ENCODE measurements around the gene MMP21. TPM values are rescaled to one million over a fixed set of nuclear protein-coding genes. Genes with fewer than 3 reads are reported as not detected.

MMP21 gene
- total RNA-seq, 3 donors from 2014 or later, result 0.33 to 0.59 TPM; not detected in 1

GRCh38 chr10:125799451-125800182 is 24.0 kb upstream of the MMP21 start:
- TF ChIP-seq POLR2AphosphoS5 (IDR thresholded peaks at IDR 0.05) (no peak), CTCF (IDR thresholded peaks at IDR 0.05) (no peak), POLR2A (IDR thresholded peaks at IDR 0.05) (no peak)
- Histone ChIP-seq H3K9me3 (no peaks in the 10 kb centered on the region), H3K27ac (no peak overlapping the region), H3K4me3 (no peak overlapping the region), H3K27me3 (no peaks in the 10 kb centered on the region), H3K4me1 (no peaks in the 10 kb centered on the region), H3K36me3 (no peaks in the 10 kb centered on the region)
- intact Hi-C loops (cut with DNase I; ENCODE audit: low total_unique reads), result no loop called here
- DNase-seq (ENCODE audit: low spot score in 2 of 2), result no peak

GRCh38 chr10:125797994-125798662 is 22.5 kb upstream of the MMP21 start:
- Histone ChIP-seq H3K4me1 (no peaks in the 10 kb centered on the region), H3K27ac (no peak overlapping the region), H3K36me3 (no peaks in the 10 kb centered on the region), H3K27me3 (no peaks in the 10 kb centered on the region), H3K4me3 (no peak overlapping the region), H3K9me3 (no peaks in the 10 kb centered on the region)
- no peak for DNase-seq (ENCODE audit: low spot score in 2 of 2)
- TF ChIP-seq CTCF (IDR thresholded peaks at IDR 0.05) (no peak), POLR2A (IDR thresholded peaks at IDR 0.05) (no peak), POLR2AphosphoS5 (IDR thresholded peaks at IDR 0.05) (no peak)
- intact Hi-C loops (cut with DNase I; ENCODE audit: low total_unique reads), result no loop called here

- intact Hi-C loops (cut with DNase I; ENCODE audit: low total_unique reads), result no loop called here
- no peak for TF ChIP-seq POLR2AphosphoS5 (IDR thresholded peaks at IDR 0.05)
- H3K27me3 ChIP-seq, result no peaks in the 10 kb centered on the region
- no peak overlapping the region for H3K4me3 ChIP-seq
- DNase-seq (ENCODE audit: low spot score in 2 of 2), result no peak
- H3K4me1 ChIP-seq, result no peaks in the 10 kb centered on the region
- no peaks in the 10 kb centered on the region for H3K36me3 ChIP-seq
- H3K27ac ChIP-seq, result no peak overlapping the region
- H3K9me3 ChIP-seq, result no peaks in the 10 kb centered on the region
Measured at GRCh38 chr10:125797424-125797823, 21.8 kb upstream of the MMP21 start.

GRCh38 chr10:125795637-125796190 is 20.1 kb upstream of the MMP21 start:
- Histone ChIP-seq H3K4me3 (no peak overlapping the region), H3K4me1 (no peaks in the 10 kb centered on the region), H3K36me3 (no peaks in the 10 kb centered on the region), H3K27me3 (no peaks in the 10 kb centered on the region), H3K27ac (no peak overlapping the region), H3K9me3 (no peaks in the 10 kb centered on the region)
- no peak for DNase-seq (ENCODE audit: low spot score in 2 of 2)
- TF ChIP-seq POLR2A (IDR thresholded peaks at IDR 0.05) (no peak), POLR2AphosphoS5 (IDR thresholded peaks at IDR 0.05) (no peak), CTCF (IDR thresholded peaks at IDR 0.05) (no peak)
- intact Hi-C loops (cut with DNase I; ENCODE audit: low total_unique reads), result no loop called here

- no peak for DNase-seq (ENCODE audit: low spot score in 2 of 2)
- Histone ChIP-seq H3K4me1 (no peaks in the 10 kb centered on the region), H3K27ac (no peak overlapping the region), H3K27me3 (no peaks in the 10 kb centered on the region), H3K4me3 (no peak overlapping the region), H3K36me3 (no peaks in the 10 kb centered on the region), H3K9me3 (no peaks in the 10 kb centered on the region)
- intact Hi-C loops (cut with DNase I; ENCODE audit: low total_unique reads), result no loop called here
- TF ChIP-seq POLR2A (IDR thresholded peaks at IDR 0.05) (no peak), CTCF (IDR thresholded peaks at IDR 0.05) (no peak), POLR2AphosphoS5 (IDR thresholded peaks at IDR 0.05) (no peak)
Measured at GRCh38 chr10:125795128-125795527, 19.5 kb upstream of the MMP21 start.
